IgD-negative memory B cell (primary cell): ENCODE results near the gene FKRP. TPM values are rescaled to one million over a fixed set of nuclear protein-coding genes. Genes with fewer than 3 reads are reported as not detected.
"Not testable (repeated sequence)": the region's sequence is repeated elsewhere in the genome, so short reads cannot be mapped to it uniquely, and the experiment has no call there.

Source experiments
- H3K27ac Mint-ChIP-seq, 3 donors: one replicate each; pipeline ENCODE4 v1.8.0; 2020 to 2022; ENCODE audit warnings: mild to moderate bottlenecking in 3 of 3, mixed read lengths in 3 of 3, moderate library complexity in 1 of 3
- H3K27me3 Mint-ChIP-seq: one replicate; pipeline ENCODE4 v1.8.0; 2021; ENCODE audit warnings: mixed read lengths
- H3K36me3 Mint-ChIP-seq: one replicate; pipeline ENCODE4 v1.8.0; 2020; ENCODE audit warnings: mild to moderate bottlenecking, mixed read lengths
- H3K4me1 Mint-ChIP-seq, 3 donors: one replicate each; pipeline ENCODE4 v1.8.0; 2020 to 2022; ENCODE audit warnings: mixed read lengths in 3 of 3, mild to moderate bottlenecking in 1 of 3
- H3K4me3 Mint-ChIP-seq, 4 donors: one replicate each; pipeline ENCODE4 v1.8.0; 2020 to 2022; ENCODE audit warnings: mild to moderate bottlenecking in 4 of 4, mixed read lengths in 4 of 4, moderate library complexity in 3 of 4
- H3K9me3 Mint-ChIP-seq, 3 donors: one replicate each; pipeline ENCODE4 v1.8.0; 2020 to 2021; ENCODE audit warnings: mixed read lengths in 3 of 3, mild to moderate bottlenecking in 1 of 3
- polyA plus RNA-seq: library from polyadenylated mRNA; unstranded; fragments of 300-500 nt; fragmentation: Illumina TruSeq; gene quantifications from one replicate; pipeline ENCODE4 v1.2.3, GENCODE V29; 2021

The FKRP gene
- polyA plus RNA-seq, 1 donor from 2014 or later, result 5.9 TPM

GRCh38 chr19:46753420-46754155 is 7.7 kb downstream of the FKRP start:
- H3K9me3 Mint-ChIP-seq, result no peaks in the 10 kb centered on the region
- H3K27ac Mint-ChIP-seq, result no peak overlapping the region
- H3K27me3 Mint-ChIP-seq, result no peaks in the 10 kb centered on the region
- H3K4me3 Mint-ChIP-seq, result peak overlapping the region in 1 of 4 donors; percentile 26
- H3K36me3 Mint-ChIP-seq, result peaks cover 9% of the 10 kb centered on the region
- peaks cover 8 to 19% (median 14%) of the 10 kb centered on the region in 3 donors for H3K4me1 Mint-ChIP-seq

DNA sequence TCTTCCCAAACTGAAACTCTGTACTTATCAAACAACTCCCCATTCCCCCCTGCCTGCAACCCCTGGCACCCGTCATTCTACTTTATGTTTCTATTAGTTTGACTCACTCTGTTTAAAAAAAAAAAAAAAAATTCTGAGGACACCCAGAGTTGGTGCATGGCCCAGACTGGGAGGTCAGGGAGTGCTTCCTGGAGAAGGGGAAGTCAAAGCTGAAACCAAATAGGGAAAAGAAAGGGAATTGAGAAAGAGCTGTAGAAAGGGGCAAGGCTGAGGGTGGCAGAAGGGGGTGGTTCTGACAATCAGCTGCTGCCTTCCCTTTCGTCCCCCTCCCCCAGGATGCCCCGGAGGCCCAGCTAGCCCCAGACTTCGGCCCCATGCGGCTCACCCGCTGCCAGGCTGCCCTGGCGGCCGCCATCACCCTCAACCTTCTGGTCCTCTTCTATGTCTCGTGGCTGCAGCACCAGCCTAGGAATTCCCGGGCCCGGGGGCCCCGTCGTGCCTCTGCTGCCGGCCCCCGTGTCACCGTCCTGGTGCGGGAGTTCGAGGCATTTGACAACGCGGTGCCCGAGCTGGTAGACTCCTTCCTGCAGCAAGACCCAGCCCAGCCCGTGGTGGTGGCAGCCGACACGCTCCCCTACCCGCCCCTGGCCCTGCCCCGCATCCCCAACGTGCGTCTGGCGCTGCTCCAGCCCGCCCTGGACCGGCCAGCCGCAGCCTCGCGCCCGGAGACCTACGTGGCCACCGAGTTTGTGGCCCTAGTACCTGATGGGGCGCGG is 9.4 kb downstream of the FKRP start:
- no peak overlapping the region for H3K27ac Mint-ChIP-seq
- H3K36me3 Mint-ChIP-seq, result peaks cover 11% of the 10 kb centered on the region
- H3K27me3 Mint-ChIP-seq, result no peaks in the 10 kb centered on the region
- H3K4me3 Mint-ChIP-seq, result no peak overlapping the region
- H3K4me1 Mint-ChIP-seq, result peaks cover 7 to 12% (median 10%) of the 10 kb centered on the region in 3 donors
- no peaks in the 10 kb centered on the region for H3K9me3 Mint-ChIP-seq

GRCh38 chr19:46755853-46756543 is 10.1 kb downstream of the FKRP start:
- no peak overlapping the region for H3K27ac Mint-ChIP-seq
- H3K9me3 Mint-ChIP-seq, result no peaks in the 10 kb centered on the region
- peaks cover 11% of the 10 kb centered on the region for H3K36me3 Mint-ChIP-seq
- no peaks in the 10 kb centered on the region for H3K27me3 Mint-ChIP-seq
- no peak overlapping the region for H3K4me3 Mint-ChIP-seq
- peaks cover 4 to 12% (median 5%) of the 10 kb centered on the region in 3 donors for H3K4me1 Mint-ChIP-seq

GRCh38 chr19:46756544-46756888 is 10.7 kb downstream of the FKRP start:
- Mint-ChIP-seq H3K4me3 (no peak overlapping the region), H3K27me3 (no peaks in the 10 kb centered on the region)

DNA sequence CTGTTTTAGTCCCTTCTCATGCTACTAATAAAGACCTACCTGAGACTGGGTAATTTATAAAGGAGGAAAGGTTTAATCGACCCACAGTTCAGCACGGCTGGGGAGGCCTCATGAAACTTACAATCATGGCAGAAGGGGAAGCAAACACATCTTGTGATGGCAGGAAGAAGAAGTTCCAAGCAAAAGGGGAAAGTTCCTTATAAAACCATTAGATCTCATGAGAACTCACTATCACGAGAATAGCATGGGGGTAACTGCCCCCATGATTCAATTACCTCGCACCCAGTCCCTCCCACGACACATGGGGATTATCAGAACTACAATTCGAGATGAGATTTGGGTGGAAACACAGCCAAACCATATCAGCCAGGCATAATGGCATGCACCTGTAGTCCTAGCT is 13.3 kb downstream of the FKRP start:
- Mint-ChIP-seq H3K4me3 (no peak overlapping the region), H3K27me3 (no peaks in the 10 kb centered on the region), H3K36me3 (peaks cover 6% of the 10 kb centered on the region), H3K27ac (no peak overlapping the region), H3K9me3 (no peaks in the 10 kb centered on the region), H3K4me1 (peaks cover 0 to 7% (median 3%) of the 10 kb centered on the region in 3 donors)

More at GRCh38 chr19:46756544-46756888, 10.7 kb downstream of the FKRP start:
- Mint-ChIP-seq H3K4me1 (peaks cover 4 to 12% (median 5%) of the 10 kb centered on the region in 3 donors), H3K27ac (no peak overlapping the region), H3K36me3 (peaks cover 11% of the 10 kb centered on the region), H3K9me3 (no peaks in the 10 kb centered on the region)

DNA sequence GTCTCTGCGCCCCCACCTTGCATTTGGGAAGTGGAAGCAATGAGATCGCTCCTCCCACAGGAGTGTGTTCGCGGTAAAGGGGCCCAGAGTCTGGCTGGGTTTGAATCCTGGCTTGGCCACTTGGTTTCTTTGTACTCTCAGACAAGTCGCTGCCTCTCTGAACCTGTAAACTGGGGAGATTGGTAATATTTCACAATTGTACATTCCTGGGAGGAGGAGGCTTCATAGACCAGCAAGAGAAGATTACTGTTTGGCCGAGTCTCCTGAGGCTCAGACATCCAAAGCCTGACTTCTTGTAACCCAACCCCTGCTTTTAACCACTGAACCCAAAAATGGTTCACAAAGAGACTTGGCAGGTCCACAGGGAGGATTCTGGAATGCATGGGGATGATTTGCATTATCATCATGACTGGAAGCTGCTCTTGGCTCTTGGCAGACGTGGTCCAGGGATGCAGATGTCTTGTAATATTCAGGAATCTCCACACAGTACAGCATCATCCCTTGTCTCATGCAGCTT is 14.0 kb downstream of the FKRP start:
- Mint-ChIP-seq H3K27ac (no peak overlapping the region), H3K9me3 (no peaks in the 10 kb centered on the region), H3K36me3 (peaks cover 6% of the 10 kb centered on the region), H3K4me1 (peaks cover 0 to 7% (median 3%) of the 10 kb centered on the region in 3 donors), H3K4me3 (no peak overlapping the region), H3K27me3 (no peaks in the 10 kb centered on the region)

DNA sequence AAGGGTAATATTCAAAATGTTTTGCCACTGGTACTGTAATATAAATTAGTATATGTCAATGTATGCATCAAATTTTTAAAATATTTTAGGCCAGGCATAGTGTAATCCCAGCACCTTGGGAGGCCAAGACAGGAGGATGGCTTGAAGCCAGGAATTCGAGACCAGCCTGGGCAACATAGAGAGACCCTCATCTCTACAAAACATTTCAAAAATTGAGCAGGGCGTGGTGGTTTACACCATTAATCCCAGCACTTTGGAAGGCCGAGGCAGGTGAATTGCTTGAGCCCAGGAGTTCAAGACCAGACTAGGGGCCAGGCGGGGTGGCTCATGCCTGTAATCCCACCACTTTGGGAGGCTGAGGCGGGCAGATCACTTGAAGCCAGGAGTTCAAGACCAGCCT is 14.5 kb downstream of the FKRP start:
- H3K4me1 Mint-ChIP-seq, result peaks cover 0 to 7% (median 3%) of the 10 kb centered on the region in 3 donors
- H3K36me3 Mint-ChIP-seq, result peaks cover 6% of the 10 kb centered on the region
- H3K27ac Mint-ChIP-seq, result no peak overlapping the region
- no peak overlapping the region for H3K4me3 Mint-ChIP-seq
- H3K27me3 Mint-ChIP-seq, result no peaks in the 10 kb centered on the region
- H3K9me3 Mint-ChIP-seq, result no peaks in the 10 kb centered on the region

GRCh38 chr19:46760897-46761296 is 15.0 kb downstream of the FKRP start:
- H3K9me3 Mint-ChIP-seq, H3K36me3 Mint-ChIP-seq, H3K27me3 Mint-ChIP-seq, H3K27ac Mint-ChIP-seq, H3K4me1 Mint-ChIP-seq, H3K4me3 Mint-ChIP-seq: not testable (repeated sequence)

- Mint-ChIP-seq H3K4me3 (no peak overlapping the region), H3K36me3 (peaks cover 6% of the 10 kb centered on the region), H3K9me3 (no peaks in the 10 kb centered on the region), H3K4me1 (peaks cover 0 to 7% (median 3%) of the 10 kb centered on the region in 3 donors), H3K27me3 (no peaks in the 10 kb centered on the region), H3K27ac (no peak overlapping the region)
These were observed 15.6 kb downstream of the FKRP start for GRCh38 chr19:46761418-46761831.

DNA sequence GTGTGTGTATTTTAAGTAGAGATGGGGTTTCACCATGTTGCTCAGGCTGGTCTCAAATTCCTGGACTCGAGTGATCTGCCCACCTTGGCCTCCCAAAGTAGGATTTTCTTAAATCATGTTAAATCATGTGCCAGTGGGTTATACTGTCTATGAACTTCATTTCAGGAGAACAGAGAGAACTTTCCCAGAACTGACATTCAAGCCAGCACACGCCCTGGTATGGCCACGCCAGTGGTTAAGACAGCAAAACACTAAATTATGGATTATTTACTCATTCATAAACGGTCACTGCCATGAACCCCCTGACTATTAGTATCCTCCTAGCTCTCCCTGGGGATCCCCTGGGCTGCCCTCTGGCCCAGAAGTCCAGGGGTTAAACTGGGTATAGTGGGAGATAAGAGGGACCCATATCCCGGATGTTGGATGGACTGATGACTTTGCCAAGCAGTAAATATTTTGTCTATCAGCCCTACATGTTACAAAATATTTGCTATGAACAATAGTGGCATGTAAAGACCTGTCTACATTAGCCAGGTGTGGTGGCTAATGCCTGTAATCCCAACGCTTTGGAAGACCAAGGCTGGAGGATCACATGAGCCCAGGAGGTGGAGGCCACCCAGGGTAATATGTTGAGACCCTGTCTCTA is 16.5 kb downstream of the FKRP start:
- Mint-ChIP-seq H3K36me3 (peaks cover 6% of the 10 kb centered on the region), H3K4me1 (peaks cover 2 to 7% (median 5%) of the 10 kb centered on the region in 3 donors), H3K27me3 (no peaks in the 10 kb centered on the region), H3K9me3 (no peaks in the 10 kb centered on the region), H3K4me3 (no peak overlapping the region), H3K27ac (peak overlapping the region in 1 of 3 donors; percentile 13)

GRCh38 chr19:46764817-46765291 is 19.0 kb downstream of the FKRP start:
- Mint-ChIP-seq H3K27ac (no peak overlapping the region), H3K27me3 (no peaks in the 10 kb centered on the region), H3K36me3 (peaks cover 2% of the 10 kb centered on the region), H3K4me3 (no peak overlapping the region), H3K9me3 (no peaks in the 10 kb centered on the region), H3K4me1 (peaks cover 0 to 5% (median 2%) of the 10 kb centered on the region in 3 donors)

DNA sequence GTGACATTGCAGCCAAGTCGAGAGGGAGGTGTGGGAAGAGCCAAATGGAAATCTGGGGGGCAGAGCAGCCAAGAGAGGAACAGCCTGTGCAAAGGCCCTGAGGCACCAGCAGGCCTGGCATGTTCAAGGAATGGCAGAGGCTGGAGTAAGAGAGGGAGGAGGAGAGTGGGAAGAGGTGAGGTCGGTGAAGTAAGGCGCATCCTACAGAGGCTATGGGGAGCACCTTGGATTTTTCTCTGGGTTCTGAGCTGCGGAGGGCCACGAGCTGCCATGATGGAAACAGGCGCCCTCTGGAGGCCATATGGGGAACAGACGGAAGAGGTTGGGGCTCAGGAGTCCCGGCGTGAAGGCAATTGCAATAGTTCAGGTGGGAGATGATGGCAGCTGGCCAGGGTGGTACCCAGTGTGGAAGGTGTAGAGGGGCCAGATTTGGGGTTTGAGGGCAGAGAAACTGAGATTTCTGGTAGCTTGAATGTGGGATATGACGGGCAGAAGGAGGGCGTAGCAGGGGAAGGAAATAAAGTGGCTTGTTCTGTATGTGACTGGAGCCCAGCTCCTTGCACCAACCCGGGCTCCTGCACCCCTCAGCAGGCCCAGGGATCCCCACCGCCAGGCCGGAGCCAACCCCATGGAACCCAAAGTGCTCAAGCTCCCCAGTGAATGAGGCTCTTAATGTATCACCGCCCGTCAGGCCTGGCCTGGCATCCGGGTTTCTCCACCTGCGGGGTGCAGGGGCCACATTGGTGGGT is 20.9 kb downstream of the FKRP start:
- Mint-ChIP-seq H3K4me1 (peaks cover 0 to 6% (median 2%) of the 10 kb centered on the region in 3 donors), H3K9me3 (no peaks in the 10 kb centered on the region), H3K27me3 (no peaks in the 10 kb centered on the region), H3K36me3 (peaks cover 1% of the 10 kb centered on the region), H3K4me3 (no peak overlapping the region), H3K27ac (no peak overlapping the region)

GRCh38 chr19:46768746-46769145 is 22.9 kb downstream of the FKRP start:
- H3K4me3 Mint-ChIP-seq, H3K27ac Mint-ChIP-seq, H3K27me3 Mint-ChIP-seq, H3K36me3 Mint-ChIP-seq, H3K9me3 Mint-ChIP-seq, H3K4me1 Mint-ChIP-seq: not testable (repeated sequence)
